ENCODE results near the gene MYOM3.
A peak's percentile ranks its signal among the peaks of the same experiment; 100 is the strongest.

MYOM3 gene

GRCh38 chr1:24095140-24095859, 16.6 kb downstream of the MYOM3 start:
- no peak for DNase-seq

- DNase-seq = no peak
Observed at GRCh38 chr1:24094554-24094953, 17.4 kb downstream of the MYOM3 start.

GRCh38 chr1:24093732-24094131, 18.2 kb downstream of the MYOM3 start:
- DNase-seq = no peak

GRCh38 chr1:24092979-24093378, 19.0 kb downstream of the MYOM3 start:
- DNase-seq = no peak

- DNase-seq = no peak
Observed at GRCh38 chr1:24091971-24092482, 19.9 kb downstream of the MYOM3 start.

GRCh38 chr1:24090736-24091135, 21.2 kb downstream of the MYOM3 start:
- no peak for DNase-seq

GRCh38 chr1:24089743-24090555, 22.0 kb downstream of the MYOM3 start:
- DNase-seq = no peak

GRCh38 chr1:24089027-24089742, 22.8 kb downstream of the MYOM3 start:
- no peak for DNase-seq

- no peak for DNase-seq
Observed at GRCh38 chr1:24086466-24086865, 25.5 kb downstream of the MYOM3 start.

GRCh38 chr1:24085546-24085945, 26.4 kb downstream of the MYOM3 start:
- DNase-seq = no peak

- DNase-seq = no peak
Observed at GRCh38 chr1:24085007-24085406, 26.9 kb downstream of the MYOM3 start.

- no peak for DNase-seq
Observed at GRCh38 chr1:24084050-24084449, 27.9 kb downstream of the MYOM3 start.

- DNase-seq = no peak
Observed at GRCh38 chr1:24082372-24082771, 29.6 kb downstream of the MYOM3 start.

- DNase-seq = no peak
Observed at GRCh38 chr1:24081190-24081589, 30.7 kb downstream of the MYOM3 start.

- no peak for DNase-seq
Observed at GRCh38 chr1:24080131-24080530, 31.8 kb downstream of the MYOM3 start.

GRCh38 chr1:24077278-24077978, 34.5 kb downstream of the MYOM3 start:
- DNase-seq = no peak

GRCh38 chr1:24075946-24076345, 36.0 kb downstream of the MYOM3 start:
- DNase-seq = no peak

- DNase-seq = no peak
Observed at GRCh38 chr1:24075590-24075854, 36.4 kb downstream of the MYOM3 start.

- DNase-seq = no peak
Observed at GRCh38 chr1:24074817-24075589, 36.9 kb downstream of the MYOM3 start.

GRCh38 chr1:24074196-24074595, 37.7 kb downstream of the MYOM3 start:
- no peak for DNase-seq

GRCh38 chr1:24071941-24072340, 40.0 kb downstream of the MYOM3 start:
- no peak for DNase-seq

- DNase-seq = peak; percentile 78
Observed at GRCh38 chr1:24070821-24071393, 41.0 kb downstream of the MYOM3 start.

Data from NCI-H1092 treated with DMSO at 0.1 percent for 48 hours (cell line).